Body of pancreas (tissue), 4 donors: ENCODE results near the gene GJB5. TPM values are rescaled to one million over a fixed set of nuclear protein-coding genes. Genes with fewer than 3 reads are reported as not detected.

Source experiments
- ATAC-seq: fragments of 150-250 bp; one replicate; pipeline ENCODE4 v1.9.1; 2016
- DNase-seq, 4 donors: peaks; one replicate each; pipeline ENCODE4 v3.0.0-alpha.2; 2019
- H3K27ac ChIP-seq, 4 donors: fragments of 200-600 bp; sonication (generic); 1 replicate in 3 of 4; 2 replicates in 1 of 4; pipeline versions ENCODE4 v1.5.1 to v1.6.1; 2016 to 2019; ENCODE audit warnings: mild to moderate bottlenecking in 1 of 4, mixed read lengths in 1 of 4, moderate library complexity in 1 of 4
- H3K27me3 ChIP-seq, 2 donors: fragments of 200-600 bp; sonication (generic); one replicate each; pipeline ENCODE4 v1.6.0; 2016; ENCODE audit warnings: mild to moderate bottlenecking in 1 of 2
- H3K36me3 ChIP-seq, 2 donors: fragments of 200-600 bp; sonication (generic); replicated peaks in 1 of 2; 2 replicates each; pipeline ENCODE4 v1.5.1; 2016; ENCODE audit warnings: low read depth in 2 of 2; ENCODE audit not compliant: insufficient read depth in 1 of 2
- H3K4me1 ChIP-seq: fragments of 200-600 bp; sonication (generic); one replicate; pipeline ENCODE4 v1.6.0; 2016
- H3K4me3 ChIP-seq, 2 donors: fragments of 200-600 bp; sonication (generic); 1 replicate in 1 of 2; 2 replicates in 1 of 2; pipeline ENCODE4 v1.5.1; 2016 to 2019
- H3K9me3 ChIP-seq, 3 donors: fragments of 200-600 bp; sonication (generic); 1 replicate in 2 of 3; 2 replicates in 1 of 3; pipeline ENCODE4 v1.5.1; 2016
- POLR2A ChIP-seq, 3 donors: fragments of 450-650 bp; IDR thresholded peaks; one replicate each; pipeline ENCODE4 v1.6.1; 2016; ENCODE audit warnings: antibody characterized with exemption in 3 of 3, mild to moderate bottlenecking in 2 of 3
- WGBS, 2 donors: methylation state at CpG; one replicate each; pipeline ENCODE4 v1.1.5; 2017; 5-methylcytosine and 5-hydroxymethylcytosine counted together
- intact Hi-C: fragments of 100-400 bp; cut with DNase I; formaldehyde crosslinking; loops from one replicate; pipeline ENCODE4 v1.15.1; 2023
- total RNA-seq, 2 donors: library from RNA; depleted of rRNA; stranded (reverse); fragments of >200 nt; gene quantifications; one replicate each; pipeline ENCODE4 v1.1.0, GENCODE V29; 2016
- TF ChIP-seq, protein P1 (sequence below), 7 experiments: fragments of 450-650 bp in 4 of 7; fragments of 200-600 bp in 3 of 7; sonication (generic) in 3 of 7; IDR thresholded peaks; one replicate each; pipeline ENCODE4 v1.5.1; 2016 to 2019; ENCODE audit warnings: antibody characterized with exemption in 7 of 7

The GJB5 gene
- total RNA-seq, 2 donors from 2014 or later = not detected

DNA sequence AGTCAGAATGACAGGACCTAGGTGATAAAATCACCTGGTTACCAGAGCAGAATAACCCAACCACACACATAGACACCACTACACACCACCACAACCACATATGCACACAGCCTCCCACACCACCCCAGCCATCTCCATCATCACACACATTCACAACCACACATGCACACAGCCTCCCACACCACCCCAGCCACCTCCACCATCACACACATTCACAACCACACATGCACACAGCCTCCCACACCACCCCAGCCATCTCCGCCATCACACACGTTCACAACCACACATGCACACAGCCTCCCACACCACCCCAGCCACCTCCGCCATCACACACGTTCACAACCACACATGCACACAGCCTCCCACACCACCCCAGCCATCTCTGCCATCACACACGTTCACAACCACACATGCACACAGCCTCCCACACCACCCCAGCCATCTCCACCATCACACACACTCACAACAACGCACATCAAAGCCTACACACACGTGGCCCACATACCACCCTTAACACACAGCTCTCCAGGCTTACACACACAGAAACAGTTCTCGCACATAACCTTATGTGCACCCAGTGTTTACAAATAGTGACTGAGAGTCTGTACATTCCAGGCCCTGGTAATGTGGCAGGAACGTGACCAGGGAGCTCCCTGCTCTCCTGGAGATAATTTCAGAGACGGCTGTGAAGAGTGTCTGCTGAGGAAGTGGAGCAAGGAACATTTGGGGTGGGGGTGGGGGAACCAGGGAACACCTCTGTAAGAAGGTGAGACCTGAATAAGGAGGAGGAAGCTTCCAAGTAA, 22.9 kb downstream of the GJB5 start:
- Histone ChIP-seq H3K9me3 (no peaks in the 10 kb centered on the region), H3K36me3 (no peaks in the 10 kb centered on the region), H3K4me3 (no peak overlapping the region), H3K27ac (no peak overlapping the region), H3K27me3 (no peaks in the 10 kb centered on the region), H3K4me1 (peaks cover 19% of the 10 kb centered on the region)
- DNase-seq (no peak), ATAC-seq (no peak)
- intact Hi-C loops = no loop called here
- no peak for TF ChIP-seq POLR2A (IDR thresholded peaks at IDR 0.05)
- TF ChIP-seq, protein P1, sequence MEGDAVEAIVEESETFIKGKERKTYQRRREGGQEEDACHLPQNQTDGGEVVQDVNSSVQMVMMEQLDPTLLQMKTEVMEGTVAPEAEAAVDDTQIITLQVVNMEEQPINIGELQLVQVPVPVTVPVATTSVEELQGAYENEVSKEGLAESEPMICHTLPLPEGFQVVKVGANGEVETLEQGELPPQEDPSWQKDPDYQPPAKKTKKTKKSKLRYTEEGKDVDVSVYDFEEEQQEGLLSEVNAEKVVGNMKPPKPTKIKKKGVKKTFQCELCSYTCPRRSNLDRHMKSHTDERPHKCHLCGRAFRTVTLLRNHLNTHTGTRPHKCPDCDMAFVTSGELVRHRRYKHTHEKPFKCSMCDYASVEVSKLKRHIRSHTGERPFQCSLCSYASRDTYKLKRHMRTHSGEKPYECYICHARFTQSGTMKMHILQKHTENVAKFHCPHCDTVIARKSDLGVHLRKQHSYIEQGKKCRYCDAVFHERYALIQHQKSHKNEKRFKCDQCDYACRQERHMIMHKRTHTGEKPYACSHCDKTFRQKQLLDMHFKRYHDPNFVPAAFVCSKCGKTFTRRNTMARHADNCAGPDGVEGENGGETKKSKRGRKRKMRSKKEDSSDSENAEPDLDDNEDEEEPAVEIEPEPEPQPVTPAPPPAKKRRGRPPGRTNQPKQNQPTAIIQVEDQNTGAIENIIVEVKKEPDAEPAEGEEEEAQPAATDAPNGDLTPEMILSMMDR (IDR thresholded peaks at IDR 0.05) = no peak
- 49 to 55% methylated on average over 10 of the region's 10 CpGs for WGBS, 2 donors

DNA sequence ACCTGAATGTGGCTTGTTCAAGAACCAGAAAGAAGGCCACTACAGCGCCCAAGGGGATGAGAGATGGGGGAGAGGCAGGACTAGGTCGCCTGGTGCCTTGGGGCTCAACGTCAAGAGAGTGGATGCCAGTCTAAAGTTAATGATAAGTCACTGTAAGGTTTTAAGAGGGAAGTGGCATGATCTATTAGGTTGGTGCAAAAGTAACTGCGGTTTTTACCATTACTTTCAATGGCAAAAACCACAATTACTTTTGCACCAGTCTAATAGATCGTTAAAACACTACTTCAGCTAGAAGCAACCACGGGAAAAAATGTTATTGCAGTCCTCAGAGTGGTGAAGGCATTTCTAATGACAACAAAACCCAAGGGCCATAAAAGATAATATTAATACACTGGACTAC, 23.5 kb downstream of the GJB5 start:
- no peak overlapping the region for H3K4me3 ChIP-seq
- no peaks in the 10 kb centered on the region for H3K36me3 ChIP-seq
- H3K9me3 ChIP-seq = no peaks in the 10 kb centered on the region
- peaks cover 19% of the 10 kb centered on the region for H3K4me1 ChIP-seq
- no peak for ATAC-seq
- intact Hi-C loops = no loop called here
- 69 to 77% methylated on average over 6 of the region's 6 CpGs for WGBS, 2 donors
- DNase-seq = no peak
- TF ChIP-seq, protein P1 (IDR thresholded peaks at IDR 0.05) = no peak
- no peak for TF ChIP-seq POLR2A (IDR thresholded peaks at IDR 0.05)
- H3K27me3 ChIP-seq = no peaks in the 10 kb centered on the region
- no peak overlapping the region for H3K27ac ChIP-seq

DNA sequence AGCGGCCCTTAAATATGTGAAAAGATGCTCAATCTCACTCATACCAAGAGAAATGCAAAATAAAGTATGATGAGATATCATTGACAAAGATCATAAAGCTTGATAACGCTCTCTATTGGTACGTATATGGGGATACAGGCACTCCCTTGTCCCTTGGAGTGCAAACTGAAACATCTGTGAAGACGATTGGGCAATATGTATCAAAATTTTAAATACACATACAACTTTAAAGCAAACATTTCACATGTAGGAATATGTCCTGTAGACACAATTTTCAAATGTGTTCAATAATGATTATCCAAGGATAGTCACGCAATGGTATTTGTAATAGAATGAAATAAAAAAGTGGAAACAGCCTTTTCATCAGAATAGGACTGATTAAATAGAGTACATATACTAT, 24.2 kb downstream of the GJB5 start:
- TF ChIP-seq, protein P1 (IDR thresholded peaks at IDR 0.05) = no peak
- TF ChIP-seq POLR2A (IDR thresholded peaks at IDR 0.05) = no peak
- Histone ChIP-seq H3K27ac (no peak overlapping the region), H3K9me3 (no peaks in the 10 kb centered on the region), H3K36me3 (no peaks in the 10 kb centered on the region), H3K4me1 (peaks cover 19% of the 10 kb centered on the region), H3K27me3 (no peaks in the 10 kb centered on the region), H3K4me3 (no peak overlapping the region)
- intact Hi-C loops = no loop called here
- no peak for DNase-seq
- ATAC-seq = no peak
- 74 to 85% methylated on average over 5 of the region's 5 CpGs for WGBS, 2 donors

DNA sequence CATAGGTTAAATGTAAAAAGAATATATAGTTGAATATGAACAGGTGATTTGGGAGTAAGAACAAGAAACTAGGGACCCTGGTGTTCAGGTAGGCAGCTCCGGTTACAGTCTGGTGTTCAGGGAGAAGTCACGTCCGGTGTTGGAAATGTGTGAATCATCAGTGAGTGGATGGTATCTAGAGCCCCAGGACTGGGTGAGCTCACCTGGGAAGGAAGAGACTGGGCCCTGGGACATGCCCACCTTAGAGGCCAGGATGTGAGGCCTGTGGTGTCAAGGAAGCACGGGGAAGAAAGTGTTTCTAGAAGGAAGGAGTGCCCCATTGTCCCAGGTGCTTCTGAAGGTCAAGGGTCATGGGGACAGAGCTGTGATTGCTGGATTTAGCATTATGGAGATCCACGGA, 24.7 kb downstream of the GJB5 start:
- TF ChIP-seq POLR2A (IDR thresholded peaks at IDR 0.05) = no peak
- TF ChIP-seq, protein P1 (IDR thresholded peaks at IDR 0.05) = no peak
- Histone ChIP-seq H3K4me3 (no peak overlapping the region), H3K36me3 (no peaks in the 10 kb centered on the region), H3K27ac (no peak overlapping the region), H3K9me3 (no peaks in the 10 kb centered on the region), H3K4me1 (peaks cover 19% of the 10 kb centered on the region), H3K27me3 (no peaks in the 10 kb centered on the region)
- WGBS, 2 donors = 79% methylated on average over 5 of the region's 5 CpGs
- ATAC-seq (no peak), DNase-seq (no peak)
- intact Hi-C loops = no loop called here

DNA sequence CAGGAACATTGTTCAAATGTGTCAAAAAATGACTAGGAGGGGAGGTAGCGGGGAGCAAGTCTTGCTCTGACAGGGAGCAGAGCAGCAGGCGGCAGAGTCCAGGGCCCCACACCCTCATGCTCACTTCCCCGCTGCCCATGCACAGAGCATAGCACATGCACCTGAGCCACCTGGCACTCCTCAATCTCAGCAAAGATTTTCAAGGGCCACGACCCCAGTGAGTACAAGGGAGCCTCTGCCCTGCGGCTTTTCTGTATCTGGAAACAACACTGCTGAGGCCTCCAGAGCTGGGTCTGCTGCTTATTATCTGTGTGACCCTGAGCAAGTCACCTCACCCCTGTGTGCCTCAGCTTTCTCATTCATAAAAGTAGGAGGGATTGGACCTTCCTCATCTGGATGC, 25.1 kb downstream of the GJB5 start:
- WGBS, 2 donors = 85 to 95% methylated on average over 3 to 5 of the region's 5 CpGs
- no peak overlapping the region for H3K4me3 ChIP-seq
- intact Hi-C loops = no loop called here
- TF ChIP-seq POLR2A (IDR thresholded peaks at IDR 0.05) = no peak
- TF ChIP-seq, protein P1 (IDR thresholded peaks at IDR 0.05) = no peak
- H3K4me1 ChIP-seq = peaks cover 19% of the 10 kb centered on the region
- no peak for DNase-seq
- no peaks in the 10 kb centered on the region for H3K9me3 ChIP-seq
- no peaks in the 10 kb centered on the region for H3K36me3 ChIP-seq
- no peak for ATAC-seq
- no peaks in the 10 kb centered on the region for H3K27me3 ChIP-seq
- no peak overlapping the region for H3K27ac ChIP-seq
